Central memory CD8-positive, alpha-beta T cell (primary cell): ENCODE data around the gene STAG1.
A peak's percentile ranks its signal among the peaks of the same experiment; 100 is the strongest.
"Not testable (repeated sequence)": the region's sequence is repeated elsewhere in the genome, so short reads cannot be mapped to it uniquely, and the experiment has no call there.

Experiments used
- ATAC-seq: fragments of 150-1000 bp; cut with Tn5 transposase; replicated peaks from 2 replicates; pipeline ENCODE4 v1.10.0; 2022; ENCODE audit warnings: mild to moderate bottlenecking, moderate FRiP score, moderate number of reproducible peaks; ENCODE audit not compliant: poor library complexity, severe bottlenecking; ENCODE audit errors: extremely low read depth
- DNase-seq, 2 donors: peaks; one replicate each; pipeline ENCODE4 v3.0.0; 2021; ENCODE audit warnings: low spot score in 2 of 2
- H3K27ac Mint-ChIP-seq: one replicate; pipeline ENCODE4 v1.8.0; 2022; ENCODE audit warnings: low read depth, mild to moderate bottlenecking, moderate library complexity, mixed read lengths
- H3K27me3 Mint-ChIP-seq: one replicate; pipeline ENCODE4 v1.8.0; 2022; ENCODE audit warnings: mixed read lengths
- H3K36me3 Mint-ChIP-seq: one replicate; pipeline ENCODE4 v1.8.0; 2022; ENCODE audit warnings: mild to moderate bottlenecking, moderate library complexity, mixed read lengths; ENCODE audit not compliant: insufficient read depth
- H3K4me1 Mint-ChIP-seq: one replicate; pipeline ENCODE4 v1.8.0; 2022; ENCODE audit warnings: mixed read lengths
- H3K4me3 Mint-ChIP-seq: one replicate; pipeline ENCODE4 v1.8.0; 2022; ENCODE audit warnings: mild to moderate bottlenecking, moderate library complexity, mixed read lengths
- H3K9me3 Mint-ChIP-seq: one replicate; pipeline ENCODE4 v1.8.0; 2022; ENCODE audit warnings: mixed read lengths

Gene STAG1

DNA sequence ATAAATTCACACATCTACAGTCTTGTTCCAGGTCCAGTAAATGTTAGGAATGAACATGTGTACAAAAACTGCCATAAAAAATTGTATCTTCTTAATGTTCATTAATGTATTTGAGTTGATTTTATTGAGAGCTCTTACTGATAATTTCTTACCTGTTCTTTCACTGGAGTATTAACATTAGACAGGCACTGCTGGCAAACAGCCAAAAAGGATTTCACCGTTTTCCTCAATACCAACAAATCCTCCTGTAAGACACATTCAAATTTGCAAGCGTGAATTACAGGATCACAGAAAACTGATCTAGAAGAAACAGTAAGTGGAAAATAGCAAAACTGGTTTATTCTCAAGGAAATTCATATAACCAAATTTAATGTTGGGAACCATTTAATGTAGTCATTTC is 374.7 kb downstream of the STAG1 start:
- H3K4me3 Mint-ChIP-seq = no peak overlapping the region
- no peak for ATAC-seq

DNA sequence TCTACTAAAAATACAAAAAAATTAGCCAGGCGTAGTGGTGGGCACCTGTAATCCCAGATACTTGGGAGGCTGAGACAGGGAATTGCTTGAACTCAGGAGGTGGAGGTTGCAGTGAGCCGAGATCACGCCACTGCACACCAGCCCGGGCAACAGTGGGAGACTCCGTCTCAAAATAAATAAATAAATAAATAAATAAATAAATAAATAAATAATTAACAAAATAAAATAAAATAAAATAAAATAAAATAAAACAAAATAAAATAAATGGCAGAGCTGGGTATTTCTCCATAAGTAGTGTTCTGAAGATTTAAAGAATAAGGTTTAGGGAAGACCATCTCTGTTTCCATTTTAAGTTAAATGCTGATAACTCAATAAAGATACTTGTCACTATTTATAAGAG is 376.4 kb downstream of the STAG1 start:
- not testable (repeated sequence) for H3K27ac Mint-ChIP-seq, DNase-seq, H3K9me3 Mint-ChIP-seq, ATAC-seq, H3K36me3 Mint-ChIP-seq, H3K4me1 Mint-ChIP-seq, H3K27me3 Mint-ChIP-seq, H3K4me3 Mint-ChIP-seq

More for the DNA sequence above, 374.7 kb downstream of the STAG1 start:
- peaks cover 4% of the 10 kb centered on the region for H3K36me3 Mint-ChIP-seq
- no peaks in the 10 kb centered on the region for H3K27me3 Mint-ChIP-seq
- no peak for DNase-seq
- no peaks in the 10 kb centered on the region for H3K4me1 Mint-ChIP-seq
- H3K9me3 Mint-ChIP-seq = no peaks in the 10 kb centered on the region
- no peak overlapping the region for H3K27ac Mint-ChIP-seq

DNA sequence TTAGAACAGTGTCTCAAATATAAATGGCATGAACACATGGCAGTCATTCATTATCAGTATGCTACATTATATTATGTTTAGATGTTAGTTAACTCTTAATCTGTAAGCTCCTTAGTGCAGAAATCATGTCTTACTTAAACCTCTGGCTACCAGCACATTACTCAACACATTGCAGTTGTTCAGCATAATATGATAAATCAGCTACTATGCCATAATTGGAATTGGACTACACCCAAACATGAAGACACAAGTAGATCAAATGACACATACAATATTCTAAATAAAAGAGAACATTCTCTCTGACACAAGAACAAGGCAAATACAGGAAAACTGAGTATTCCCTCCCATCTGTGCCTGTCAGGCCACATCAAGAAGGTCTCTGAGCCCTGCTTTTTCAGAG is 385.9 kb downstream of the STAG1 start:
- Mint-ChIP-seq H3K4me3 (no peak overlapping the region), H3K4me1 (no peaks in the 10 kb centered on the region), H3K27me3 (no peaks in the 10 kb centered on the region), H3K36me3 (peaks cover 19% of the 10 kb centered on the region), H3K27ac (no peak overlapping the region), H3K9me3 (no peaks in the 10 kb centered on the region)
- ATAC-seq (no peak), DNase-seq (no peak)

DNA sequence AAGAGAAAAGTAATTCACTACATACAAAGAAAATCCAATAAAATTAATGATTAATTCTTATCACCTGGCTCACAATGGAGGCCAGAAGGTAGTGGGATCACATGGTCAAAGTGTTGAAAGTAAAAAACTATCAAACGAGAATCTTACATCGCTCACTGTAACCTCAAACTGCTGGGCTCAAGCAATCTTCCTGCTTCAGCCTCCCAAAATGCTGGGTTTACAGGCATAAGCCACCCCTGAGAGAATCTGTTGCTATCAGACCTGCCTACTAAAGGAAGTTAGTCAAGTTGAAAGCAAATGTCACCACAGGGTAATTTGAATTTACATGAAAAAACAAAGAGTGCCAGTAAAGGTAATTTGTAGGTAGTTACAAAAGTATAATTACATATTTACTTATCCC is 398.7 kb downstream of the STAG1 start:
- ATAC-seq (no peak), DNase-seq (no peak)
- H3K27me3 Mint-ChIP-seq = no peaks in the 10 kb centered on the region
- H3K27ac Mint-ChIP-seq = peak overlapping the region; percentile 29
- no peak overlapping the region for H3K4me3 Mint-ChIP-seq
- H3K9me3 Mint-ChIP-seq = no peaks in the 10 kb centered on the region
- peaks cover 15% of the 10 kb centered on the region for H3K36me3 Mint-ChIP-seq
- peaks cover 6% of the 10 kb centered on the region for H3K4me1 Mint-ChIP-seq

DNA sequence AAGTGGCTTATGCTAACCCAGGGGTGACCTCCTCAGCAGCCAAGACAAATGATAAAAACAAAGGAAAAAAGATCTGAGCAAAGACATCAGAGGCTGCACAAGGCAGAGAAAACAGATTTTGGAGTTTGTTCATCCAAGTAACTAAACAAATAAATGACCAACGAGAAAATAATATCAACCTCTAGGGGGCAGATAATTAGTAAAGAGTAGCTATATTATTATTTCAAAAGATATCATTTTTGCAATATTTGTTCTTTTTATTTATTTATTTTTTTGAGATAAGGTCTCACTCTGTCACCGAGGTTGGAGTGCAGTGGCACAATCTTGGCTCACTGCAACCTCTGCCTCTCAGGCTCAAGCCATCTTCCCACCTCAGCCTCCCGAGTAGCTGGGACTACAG is 400.3 kb downstream of the STAG1 start:
- Mint-ChIP-seq H3K4me1 (peaks cover 6% of the 10 kb centered on the region), H3K9me3 (no peaks in the 10 kb centered on the region), H3K27ac (no peak overlapping the region), H3K4me3 (no peak overlapping the region), H3K36me3 (peaks cover 18% of the 10 kb centered on the region), H3K27me3 (no peaks in the 10 kb centered on the region)
- DNase-seq = no peak
- ATAC-seq = no peak

DNA sequence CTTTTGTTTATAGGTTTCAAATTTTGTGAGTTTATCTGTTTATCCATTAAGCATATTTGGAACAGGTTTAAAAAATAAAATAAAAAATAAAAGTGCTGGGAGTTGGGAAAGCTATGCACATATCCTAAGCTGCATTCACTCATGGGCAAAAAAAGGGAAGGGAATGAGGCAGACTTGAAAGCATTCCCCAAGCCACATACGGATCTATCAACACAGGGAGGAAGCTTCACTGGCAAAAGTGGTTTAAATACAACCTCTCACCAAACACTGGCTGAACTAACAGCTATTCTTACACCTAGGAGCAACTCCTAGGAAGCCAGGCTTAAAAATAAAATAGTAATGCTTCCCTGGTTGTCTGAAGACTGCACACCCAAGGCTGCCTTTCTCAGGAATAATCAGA is 400.8 kb downstream of the STAG1 start:
- Mint-ChIP-seq H3K36me3 (peaks cover 21% of the 10 kb centered on the region), H3K27me3 (no peaks in the 10 kb centered on the region), H3K4me1 (peaks cover 6% of the 10 kb centered on the region), H3K9me3 (no peaks in the 10 kb centered on the region), H3K4me3 (no peak overlapping the region), H3K27ac (no peak overlapping the region)
- DNase-seq (no peak), ATAC-seq (no peak)

DNA sequence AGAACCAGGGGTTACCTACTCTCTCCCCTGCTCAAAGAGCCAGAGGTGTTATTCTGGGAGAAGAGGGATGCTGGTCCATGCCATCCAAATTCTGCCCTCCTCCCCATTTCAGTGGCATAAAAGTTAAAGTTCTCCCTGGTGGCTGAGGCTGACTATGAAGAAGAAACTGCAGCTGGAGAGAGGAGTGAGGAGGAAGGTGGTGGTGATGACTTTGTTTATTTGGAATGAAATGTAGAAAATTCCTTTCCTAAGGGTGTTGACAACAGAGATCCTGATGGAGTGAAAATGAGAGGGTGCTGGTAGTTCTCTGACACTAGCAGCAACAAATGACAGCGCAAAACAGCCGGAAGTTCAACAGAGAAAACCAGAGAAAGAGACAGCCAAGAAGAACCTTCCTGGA is 401.6 kb downstream of the STAG1 start:
- no peaks in the 10 kb centered on the region for H3K9me3 Mint-ChIP-seq
- H3K27me3 Mint-ChIP-seq = no peaks in the 10 kb centered on the region
- DNase-seq = no peak
- no peak overlapping the region for H3K27ac Mint-ChIP-seq
- no peak overlapping the region for H3K4me3 Mint-ChIP-seq
- peaks cover 6% of the 10 kb centered on the region for H3K4me1 Mint-ChIP-seq
- ATAC-seq = no peak
- H3K36me3 Mint-ChIP-seq = peaks cover 25% of the 10 kb centered on the region

DNA sequence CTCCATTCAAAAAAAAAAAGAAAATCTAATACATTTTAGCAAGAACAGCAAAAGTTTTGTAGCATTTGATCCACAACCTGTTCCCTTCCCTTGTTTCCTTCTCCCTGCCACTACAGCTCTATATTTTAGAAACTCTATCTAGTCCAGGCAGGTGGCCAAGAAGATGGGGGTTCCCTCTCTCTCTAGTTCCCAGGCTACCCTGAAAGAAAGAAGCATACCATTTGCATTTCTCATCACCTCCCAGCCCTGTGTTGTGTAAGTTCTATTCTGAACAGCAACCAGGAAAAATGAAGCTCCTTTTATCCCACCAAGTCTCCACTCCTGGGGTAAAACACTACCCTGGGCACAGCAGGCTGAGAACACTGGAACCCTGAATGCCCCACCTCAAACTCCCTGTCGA is 402.0 kb downstream of the STAG1 start:
- no peak overlapping the region for H3K4me3 Mint-ChIP-seq
- H3K4me1 Mint-ChIP-seq = peaks cover 6% of the 10 kb centered on the region
- H3K27ac Mint-ChIP-seq = no peak overlapping the region
- no peaks in the 10 kb centered on the region for H3K9me3 Mint-ChIP-seq
- H3K27me3 Mint-ChIP-seq = no peaks in the 10 kb centered on the region
- DNase-seq (no peak), ATAC-seq (no peak)
- H3K36me3 Mint-ChIP-seq = peaks cover 24% of the 10 kb centered on the region

DNA sequence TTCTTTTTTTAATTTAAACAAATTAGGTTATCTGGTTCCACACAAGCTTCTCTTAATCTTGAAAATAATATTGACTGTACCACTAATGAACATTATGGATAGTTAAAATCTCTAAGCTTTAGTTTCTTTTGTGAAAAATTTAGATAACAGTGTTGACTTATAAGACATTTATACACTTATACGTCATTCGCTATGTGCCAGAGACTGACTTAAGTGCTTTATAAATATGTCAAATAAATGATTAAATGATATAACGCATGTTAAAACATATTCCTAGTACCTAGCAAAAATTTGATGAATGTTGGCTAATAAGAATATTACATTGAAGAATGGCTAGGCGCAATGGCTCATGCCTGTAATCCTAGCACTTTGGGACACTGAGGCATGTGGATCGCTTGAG is 405.7 kb downstream of the STAG1 start:
- Mint-ChIP-seq H3K36me3 (peaks cover 31% of the 10 kb centered on the region), H3K4me3 (no peak overlapping the region), H3K9me3 (no peaks in the 10 kb centered on the region), H3K4me1 (no peaks in the 10 kb centered on the region), H3K27ac (peak overlapping the region; percentile 62), H3K27me3 (no peaks in the 10 kb centered on the region)
- ATAC-seq (no peak), DNase-seq (no peak)

DNA sequence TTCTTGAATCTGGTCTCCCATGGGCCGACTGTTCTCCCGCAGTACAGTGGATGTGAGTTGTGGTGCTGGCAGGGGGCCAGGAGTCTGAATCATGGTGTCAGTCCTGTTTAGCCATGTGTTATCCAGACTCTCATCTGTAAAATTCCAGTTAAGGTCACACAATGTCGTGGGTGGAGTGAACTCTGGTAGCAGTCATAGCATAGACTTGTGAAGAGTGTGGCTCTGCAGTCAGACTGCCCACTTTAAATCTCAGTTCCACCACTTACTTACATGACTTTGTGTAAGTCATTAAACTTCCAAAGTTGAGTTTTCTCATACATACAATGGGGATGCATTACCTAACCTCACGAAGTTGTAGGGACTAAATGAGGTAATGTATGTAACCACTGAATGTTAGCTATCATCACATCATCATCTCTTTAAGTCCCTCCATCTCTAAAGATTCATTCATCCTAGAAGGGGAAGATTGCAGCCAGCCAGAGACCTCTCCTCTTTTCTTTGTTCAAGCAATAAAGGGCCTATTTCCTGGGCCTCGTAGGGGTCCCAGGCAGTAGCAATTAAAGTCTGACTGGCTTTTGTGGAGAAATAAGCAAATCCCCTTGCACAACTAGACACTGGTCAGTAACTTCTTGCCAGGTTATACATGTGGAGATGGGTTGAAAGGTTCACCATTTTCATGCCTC is 408.2 kb downstream of the STAG1 start:
- Mint-ChIP-seq H3K4me3 (no peak overlapping the region), H3K4me1 (no peaks in the 10 kb centered on the region), H3K27ac (no peak overlapping the region), H3K36me3 (peaks cover 34% of the 10 kb centered on the region), H3K27me3 (no peaks in the 10 kb centered on the region), H3K9me3 (no peaks in the 10 kb centered on the region)
- ATAC-seq = no peak
- no peak for DNase-seq

DNA sequence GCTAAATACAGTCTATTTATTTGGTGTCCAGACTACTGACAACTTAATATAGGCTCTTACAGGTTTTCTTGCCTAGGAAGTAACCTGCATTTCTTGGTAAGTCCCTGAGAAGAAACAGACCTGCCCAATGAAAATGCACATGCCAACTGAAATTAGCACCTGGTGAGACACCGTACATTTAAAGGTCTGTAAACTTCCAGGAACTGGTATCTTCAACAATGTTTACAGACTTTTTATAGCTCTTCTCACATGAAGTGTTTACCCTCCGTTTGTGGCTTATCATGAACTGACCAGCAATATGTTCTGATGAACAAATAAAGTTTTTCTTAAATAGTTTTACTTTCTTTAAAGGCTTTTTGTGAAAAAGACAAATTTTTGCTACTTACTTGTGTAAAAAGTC is 408.7 kb downstream of the STAG1 start:
- no peaks in the 10 kb centered on the region for H3K27me3 Mint-ChIP-seq

DNA sequence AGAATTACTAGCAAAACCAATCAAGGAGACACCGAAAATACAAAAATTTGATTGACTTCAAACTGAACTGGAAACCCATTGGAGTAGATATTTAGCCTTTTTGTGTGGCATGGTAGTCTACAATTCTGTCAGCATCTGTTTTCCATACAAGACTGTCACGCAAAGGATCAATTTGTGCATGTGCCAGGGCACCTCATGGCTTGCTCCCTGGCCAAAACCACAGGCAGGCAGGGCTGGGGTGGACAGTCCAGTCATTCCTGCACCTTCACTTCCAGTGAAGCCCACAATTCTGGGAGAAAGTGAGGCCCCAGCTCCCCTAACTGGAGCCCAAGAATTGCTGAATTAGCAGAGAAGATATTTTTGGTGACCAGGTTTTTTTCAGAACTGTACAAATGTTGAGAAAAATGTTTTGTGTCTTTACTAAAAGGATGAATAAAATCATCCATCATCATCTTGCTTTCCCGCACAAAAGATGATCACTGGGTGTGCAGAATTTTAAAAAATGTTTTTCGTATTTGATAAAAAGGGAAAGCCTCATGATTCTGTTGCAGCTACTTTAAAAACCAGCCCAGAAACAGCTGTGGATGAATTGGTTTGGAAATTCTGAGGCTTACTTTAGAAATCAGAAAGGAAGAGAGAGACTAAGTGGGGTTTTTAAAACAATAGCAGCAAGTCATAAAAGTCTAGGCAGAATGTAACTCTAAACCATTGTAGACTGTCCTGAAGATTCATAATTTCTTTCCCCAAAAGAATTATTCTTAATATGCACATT is 415.7 kb downstream of the STAG1 start:
- H3K4me1 Mint-ChIP-seq = no peaks in the 10 kb centered on the region
- no peak overlapping the region for H3K4me3 Mint-ChIP-seq
- ATAC-seq (no peak), DNase-seq (no peak)
- no peaks in the 10 kb centered on the region for H3K27me3 Mint-ChIP-seq
- no peaks in the 10 kb centered on the region for H3K9me3 Mint-ChIP-seq
- H3K36me3 Mint-ChIP-seq = peaks cover 36% of the 10 kb centered on the region
- no peak overlapping the region for H3K27ac Mint-ChIP-seq

More for the DNA sequence above, 408.7 kb downstream of the STAG1 start:
- ATAC-seq = no peak
- Mint-ChIP-seq H3K4me1 (no peaks in the 10 kb centered on the region), H3K36me3 (peaks cover 35% of the 10 kb centered on the region), H3K9me3 (no peaks in the 10 kb centered on the region), H3K27ac (peak overlapping the region; percentile 29), H3K4me3 (no peak overlapping the region)
- DNase-seq = no peak

DNA sequence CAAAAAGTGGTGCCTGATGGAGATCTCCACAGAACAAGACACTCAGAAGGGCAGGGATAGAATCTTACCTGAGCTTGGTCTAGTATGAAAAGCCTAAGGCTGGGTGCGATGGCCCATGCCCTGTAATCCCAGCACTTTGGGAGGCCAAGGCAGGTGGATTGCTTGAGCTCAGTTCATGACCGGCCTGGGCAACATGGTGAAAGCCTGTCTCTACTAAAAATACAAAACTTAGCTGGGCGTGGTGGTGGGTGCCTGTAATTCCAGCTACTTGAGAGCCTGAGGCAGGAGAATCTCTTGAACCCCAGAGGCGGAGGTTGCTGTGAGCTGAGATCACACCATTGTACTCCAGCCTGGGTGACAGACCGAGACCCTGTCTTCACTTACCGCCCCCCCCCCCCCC is 417.5 kb downstream of the STAG1 start:
- H3K9me3 Mint-ChIP-seq, H3K27me3 Mint-ChIP-seq, H3K4me3 Mint-ChIP-seq, DNase-seq, H3K27ac Mint-ChIP-seq, H3K4me1 Mint-ChIP-seq, ATAC-seq: not testable (repeated sequence)
- H3K36me3 Mint-ChIP-seq = peaks cover 31% of the 10 kb centered on the region
